ENCODE data around the gene HIBCH. TPM values are rescaled to one million over a fixed set of nuclear protein-coding genes. Genes with fewer than 3 reads are reported as not detected.
A peak's percentile ranks its signal among the peaks of the same experiment; 100 is the strongest.
"Not testable (repeated sequence)": the region's sequence is repeated elsewhere in the genome, so short reads cannot be mapped to it uniquely, and the experiment has no call there.

Gene HIBCH
- total and polyA plus RNA-seq, 7 donors, result 17.3 to 39.0 (median 22.3) TPM

DNA sequence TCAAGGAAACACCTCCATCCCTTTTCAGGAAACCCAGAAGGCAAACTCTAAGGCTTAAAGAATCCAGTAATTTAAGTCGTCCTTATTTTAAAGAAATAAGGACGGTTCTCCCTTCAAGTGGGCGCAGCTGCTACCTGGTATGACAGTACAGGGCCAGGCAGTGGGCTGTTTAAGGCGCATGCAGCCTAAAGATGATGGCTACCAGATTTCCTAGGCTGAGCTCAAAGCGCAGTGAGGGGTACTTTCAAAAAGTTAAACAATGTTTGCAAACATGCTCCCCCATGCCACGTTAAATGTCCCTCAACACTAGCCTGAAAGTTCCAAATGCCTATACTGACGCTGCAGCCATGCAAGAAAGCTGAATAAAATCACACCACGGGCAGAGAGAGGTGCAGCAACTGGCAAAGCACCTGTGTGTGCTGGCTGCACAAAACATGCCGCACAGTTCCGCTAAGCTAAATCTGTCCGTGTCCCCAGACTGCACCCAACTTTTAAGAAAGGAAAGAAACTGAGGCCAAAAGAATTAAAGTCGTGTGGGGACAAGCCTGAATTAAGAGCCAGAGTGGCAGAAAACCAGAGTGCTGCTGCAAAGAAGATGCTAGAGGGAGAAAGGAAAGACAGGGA is 583 bp downstream of the HIBCH start:
- no peak for TF ChIP-seq CTCF (IDR thresholded peaks at IDR 0.05)
- intact Hi-C loops (cut with DNase I), result no loop called here
- peak in 1 of 2 donors; percentile 44 for DNase-seq
- 3% methylated on average over 12 of the region's 12 CpGs for WGBS, 3 donors
- Histone ChIP-seq H3K4me1 (peaks cover 23% of the 10 kb centered on the region), H3K4me3 (peak overlapping the region; percentile 84), H3K36me3 (ENCODE audit: insufficient read depth in 1 of 2, low read depth in 1 of 2) (peaks cover 0 to 7% of the 10 kb centered on the region in 2 donors), H3K9me3 (no peaks in the 10 kb centered on the region), H3K27me3 (ENCODE audit: insufficient read depth in 3 of 3, low read length in 2 of 3) (no peaks in the 10 kb centered on the region), H3K27ac (peak overlapping the region; percentile 90)
- ATAC-seq, result peak; percentile 26 to 51 (median 31)

GRCh38 chr2:190318514-190318913 is 1.1 kb downstream of the HIBCH start:
- WGBS, 3 donors, result 30 to 54% (median 36%) methylated on average over 4 of the region's 4 CpGs
- Histone ChIP-seq H3K27me3 (ENCODE audit: insufficient read depth in 3 of 3, low read length in 2 of 3) (no peaks in the 10 kb centered on the region), H3K27ac (peak overlapping the region; percentile 90), H3K36me3 (ENCODE audit: insufficient read depth in 1 of 2, low read depth in 1 of 2) (peaks cover 0 to 7% of the 10 kb centered on the region in 2 donors), H3K9me3 (no peaks in the 10 kb centered on the region), H3K4me1 (peaks cover 26% of the 10 kb centered on the region), H3K4me3 (peak overlapping the region; percentile 84)
- DNase-seq (no peak), ATAC-seq (no peak)
- no peak for TF ChIP-seq CTCF (IDR thresholded peaks at IDR 0.05)
- intact Hi-C loops (cut with DNase I), result no loop called here

GRCh38 chr2:190315273-190315672 is 4.4 kb downstream of the HIBCH start:
- no peak for DNase-seq
- TF ChIP-seq CTCF (IDR thresholded peaks at IDR 0.05), result no peak
- Histone ChIP-seq H3K9me3 (no peaks in the 10 kb centered on the region), H3K27ac (no peak overlapping the region), H3K27me3 (ENCODE audit: insufficient read depth in 3 of 3, low read length in 2 of 3) (no peaks in the 10 kb centered on the region), H3K4me1 (peaks cover 37% of the 10 kb centered on the region), H3K4me3 (no peak overlapping the region), H3K36me3 (ENCODE audit: insufficient read depth in 1 of 2, low read depth in 1 of 2) (peaks cover 0 to 9% of the 10 kb centered on the region in 2 donors)
- intact Hi-C loops (cut with DNase I), result loop anchor here in 1 of 2 donors (2.0 kb wide), 1 partner anchor 226 kb away; no protein-coding TSS in a partner anchor
- 93 to 97% (median 95%) methylated on average over 2 of the region's 2 CpGs for WGBS, 3 donors
- ATAC-seq, result no peak

DNA sequence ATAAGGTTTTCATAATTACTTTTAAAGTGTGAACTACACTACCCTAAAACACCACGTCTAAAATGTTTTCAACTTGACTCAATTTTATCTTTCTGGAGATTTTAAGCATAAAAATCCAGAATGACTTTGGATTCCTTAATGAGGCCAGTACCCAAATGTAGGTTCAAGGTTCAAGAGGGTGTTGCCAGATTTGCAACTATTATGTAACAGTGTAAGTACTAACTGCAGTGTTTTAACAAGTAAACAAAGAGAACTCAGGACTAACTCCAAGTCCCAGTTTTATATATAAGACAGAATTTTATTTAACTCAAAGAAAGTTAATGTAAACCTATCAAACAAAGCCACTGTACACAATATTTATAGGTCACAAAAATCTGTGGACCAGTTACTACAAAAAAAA is 5.7 kb downstream of the HIBCH start:
- DNase-seq, result no peak

GRCh38 chr2:190312635-190313025 is 7.0 kb downstream of the HIBCH start:
- intact Hi-C loops (cut with DNase I); DNase-seq; H3K9me3 ChIP-seq; H3K4me3 ChIP-seq; H3K27ac ChIP-seq; H3K27me3 ChIP-seq (ENCODE audit: insufficient read depth in 3 of 3, low read length in 2 of 3): not testable (repeated sequence)
- H3K4me1 ChIP-seq, result peaks cover 27% of the 10 kb centered on the region
- peaks cover 0 to 22% of the 10 kb centered on the region in 2 donors for H3K36me3 ChIP-seq (ENCODE audit: insufficient read depth in 1 of 2, low read depth in 1 of 2)
- 74 to 85% (median 76%) methylated on average over 5 of the region's 5 CpGs for WGBS, 3 donors
- peak in 1 of 4 donors; percentile 54 for ATAC-seq

More for the DNA sequence above, 5.7 kb downstream of the HIBCH start:
- 76 to 92% (median 81%) methylated on average over 1 of the region's 1 CpG for WGBS, 3 donors
- Histone ChIP-seq H3K27me3 (ENCODE audit: insufficient read depth in 3 of 3, low read length in 2 of 3) (no peaks in the 10 kb centered on the region), H3K9me3 (no peaks in the 10 kb centered on the region), H3K4me3 (no peak overlapping the region), H3K4me1 (peaks cover 35% of the 10 kb centered on the region), H3K27ac (no peak overlapping the region), H3K36me3 (ENCODE audit: insufficient read depth in 1 of 2, low read depth in 1 of 2) (peaks cover 0 to 22% of the 10 kb centered on the region in 2 donors)
- ATAC-seq, result no peak
- no peak for TF ChIP-seq CTCF (IDR thresholded peaks at IDR 0.05)
- intact Hi-C loops (cut with DNase I), result loop anchor here in 1 of 2 donors (2.0 kb wide), 1 partner anchor 225 kb away; no protein-coding TSS in a partner anchor
